ENCODE results near the gene ACTR3C.
A peak's percentile ranks its signal among the peaks of the same experiment; 100 is the strongest.

ACTR3C gene

DNA sequence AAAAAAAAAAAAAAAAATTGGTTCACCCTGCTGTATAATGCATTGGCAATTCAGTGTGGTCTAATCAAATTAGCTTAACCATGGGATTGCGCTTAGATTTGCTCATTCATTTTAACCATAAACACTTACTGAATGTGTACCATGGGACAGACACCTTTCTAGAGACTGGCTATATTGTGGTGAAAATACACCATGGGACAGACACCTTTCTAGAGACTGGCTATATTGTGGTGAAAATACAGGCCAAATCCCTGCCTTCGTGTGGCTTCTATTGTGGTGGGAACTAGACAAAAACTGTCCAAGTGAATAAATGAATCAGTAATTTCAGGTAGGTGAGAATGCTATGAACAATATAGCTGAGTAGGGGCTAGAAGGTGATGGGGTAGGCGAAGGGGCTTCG lies 35.1 kb upstream of the ACTR3C start:
- no peak overlapping the region for H3K27ac ChIP-seq (ENCODE audit: low read depth, low read length, severe bottlenecking)
- peaks cover 35% of the 10 kb centered on the region for H3K4me1 ChIP-seq (ENCODE audit: control insufficient read depth, insufficient read depth, low read length, poor library complexity, severe bottlenecking)
- H3K9me3 ChIP-seq (ENCODE audit: control insufficient read depth, low read length) = no peaks in the 10 kb centered on the region
- WGBS, 2 experiments (ENCODE audit: insufficient coverage in 2 of 2) = 94 to 98% methylated on average over 3 of the region's 4 CpGs
- H3K36me3 ChIP-seq (ENCODE audit: control insufficient read depth, insufficient read depth, low read length) = no peaks in the 10 kb centered on the region
- H3K4me3 ChIP-seq (ENCODE audit: extremely low read depth, insufficient read depth, low read length, poor library complexity, severe bottlenecking) = no peak overlapping the region

DNA sequence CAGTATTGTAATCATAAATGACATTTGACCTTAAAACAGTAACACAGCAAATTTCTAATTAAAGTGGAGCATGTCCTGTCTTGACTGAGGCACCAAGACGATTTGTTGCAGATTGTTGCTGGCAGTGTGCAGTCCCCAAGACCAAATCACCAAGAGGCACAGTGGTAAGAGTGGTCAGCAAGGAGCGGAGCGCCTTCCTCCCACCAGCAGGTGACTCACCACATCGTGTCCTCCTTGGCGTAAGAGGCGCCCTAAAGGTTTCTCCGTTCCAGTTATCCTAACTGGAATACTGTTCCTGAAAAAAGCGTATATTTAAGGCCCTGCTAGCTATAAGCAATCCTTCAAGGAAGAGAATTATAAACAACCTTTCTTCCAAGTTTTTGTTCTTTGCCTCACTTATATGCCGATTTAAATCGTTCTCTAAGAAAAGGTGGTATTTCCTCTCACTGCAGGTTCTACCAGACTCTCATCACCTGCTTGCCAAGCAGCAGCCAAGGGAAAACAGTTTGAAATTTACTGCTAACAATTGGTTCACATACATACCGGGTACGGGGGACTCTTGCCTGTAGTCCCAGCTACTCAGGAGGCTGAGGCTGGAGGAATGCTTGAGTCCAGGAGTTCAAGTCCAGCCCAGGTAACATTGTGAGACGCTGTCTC lies 34.6 kb upstream of the ACTR3C start:
- 81 to 86% methylated on average over 10 to 11 of the region's 13 CpGs for WGBS, 2 experiments (ENCODE audit: insufficient coverage in 2 of 2)
- Histone ChIP-seq H3K27ac (ENCODE audit: low read depth, low read length, severe bottlenecking) (peak overlapping the region; percentile 66), H3K9me3 (ENCODE audit: control insufficient read depth, low read length) (no peaks in the 10 kb centered on the region), H3K36me3 (ENCODE audit: control insufficient read depth, insufficient read depth, low read length) (no peaks in the 10 kb centered on the region), H3K4me1 (ENCODE audit: control insufficient read depth, insufficient read depth, low read length, poor library complexity, severe bottlenecking) (peaks cover 30% of the 10 kb centered on the region), H3K4me3 (ENCODE audit: extremely low read depth, insufficient read depth, low read length, poor library complexity, severe bottlenecking) (no peak overlapping the region)

DNA sequence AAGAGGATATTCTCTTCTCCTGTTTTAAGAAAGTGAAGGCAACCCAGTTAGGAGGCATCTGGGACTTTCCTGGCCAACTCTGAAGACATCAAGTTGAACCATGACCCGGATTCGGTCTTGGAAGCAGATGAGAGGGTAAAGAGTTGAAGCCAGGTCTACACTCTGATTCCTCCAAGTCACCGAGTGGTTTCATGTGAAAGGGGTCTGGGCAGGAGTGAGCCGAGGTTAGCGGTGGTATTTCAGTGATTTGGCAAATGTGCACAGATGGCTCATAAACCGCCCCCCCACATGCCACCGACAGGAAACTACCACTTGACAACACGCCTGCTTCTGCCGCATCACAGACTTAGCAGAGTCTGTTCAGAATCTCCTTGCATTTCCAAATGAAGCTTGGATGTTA lies 33.9 kb upstream of the ACTR3C start:
- Histone ChIP-seq H3K4me1 (ENCODE audit: control insufficient read depth, insufficient read depth, low read length, poor library complexity, severe bottlenecking) (peaks cover 25% of the 10 kb centered on the region), H3K9me3 (ENCODE audit: control insufficient read depth, low read length) (no peaks in the 10 kb centered on the region), H3K36me3 (ENCODE audit: control insufficient read depth, insufficient read depth, low read length) (no peaks in the 10 kb centered on the region), H3K4me3 (ENCODE audit: extremely low read depth, insufficient read depth, low read length, poor library complexity, severe bottlenecking) (no peak overlapping the region), H3K27ac (ENCODE audit: low read depth, low read length, severe bottlenecking) (peak overlapping the region; percentile 66)
- WGBS, 2 experiments (ENCODE audit: insufficient coverage in 2 of 2) = 81 to 87% methylated on average over 8 to 9 of the region's 9 CpGs

DNA sequence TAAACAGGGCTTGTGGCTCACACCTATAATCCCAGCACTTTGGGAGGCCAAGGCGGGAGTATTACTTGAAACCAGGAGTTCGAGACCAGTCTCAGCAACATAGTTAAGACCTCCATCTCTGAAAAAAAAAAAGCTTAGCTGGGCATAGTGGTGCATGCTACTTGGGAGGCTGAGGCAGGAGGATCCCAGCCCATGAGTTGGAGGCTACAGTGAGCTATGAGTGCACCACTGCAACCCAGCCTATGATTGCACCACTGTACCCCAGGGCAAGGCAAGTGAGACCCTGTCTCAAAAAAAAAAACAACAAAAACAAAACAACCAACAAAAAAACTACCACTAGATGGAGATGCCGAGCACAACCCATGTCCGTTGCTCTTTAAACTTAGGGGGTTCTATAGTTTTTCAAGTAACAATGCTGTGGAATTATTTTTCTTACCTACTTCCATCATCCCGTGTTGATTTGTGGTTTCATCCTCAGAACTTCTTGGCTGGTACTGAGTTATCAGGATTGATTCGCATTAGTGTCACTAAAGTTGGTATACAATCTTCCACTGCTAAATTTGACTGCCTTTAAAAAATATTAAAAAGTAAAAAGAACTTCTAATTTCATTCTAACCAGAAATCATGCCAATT lies 33.0 kb upstream of the ACTR3C start:
- 90% methylated on average over 2 of the region's 6 CpGs; no CpG with 5 or more reads in 1 of the 2 experiments for WGBS, 2 experiments (ENCODE audit: insufficient coverage in 2 of 2)
- Histone ChIP-seq H3K36me3 (ENCODE audit: control insufficient read depth, insufficient read depth, low read length) (no peaks in the 10 kb centered on the region), H3K4me3 (ENCODE audit: extremely low read depth, insufficient read depth, low read length, poor library complexity, severe bottlenecking) (no peak overlapping the region), H3K27ac (ENCODE audit: low read depth, low read length, severe bottlenecking) (no peak overlapping the region), H3K4me1 (ENCODE audit: control insufficient read depth, insufficient read depth, low read length, poor library complexity, severe bottlenecking) (peaks cover 16% of the 10 kb centered on the region), H3K9me3 (ENCODE audit: control insufficient read depth, low read length) (no peaks in the 10 kb centered on the region)

DNA sequence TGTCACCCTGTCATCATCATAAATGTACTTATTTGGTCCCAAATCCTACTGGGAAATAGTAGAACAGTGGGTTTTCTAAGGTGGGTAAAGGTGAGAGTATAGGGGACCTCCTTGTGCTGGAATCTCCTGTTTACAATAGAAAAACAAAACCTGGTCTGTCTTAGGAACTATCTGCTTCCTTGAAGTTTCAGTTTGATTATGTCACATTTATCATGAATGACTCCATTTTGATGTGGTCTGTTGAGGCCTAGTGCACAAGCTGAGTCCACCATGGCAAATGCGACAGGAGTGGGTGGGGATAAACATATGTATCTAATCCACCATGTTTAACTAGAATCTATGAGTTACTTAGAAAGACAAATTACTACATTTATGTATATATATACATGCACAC lies 32.3 kb upstream of the ACTR3C start:
- Histone ChIP-seq H3K36me3 (ENCODE audit: control insufficient read depth, insufficient read depth, low read length) (no peaks in the 10 kb centered on the region), H3K9me3 (ENCODE audit: control insufficient read depth, low read length) (no peaks in the 10 kb centered on the region), H3K27ac (ENCODE audit: low read depth, low read length, severe bottlenecking) (no peak overlapping the region), H3K4me3 (ENCODE audit: extremely low read depth, insufficient read depth, low read length, poor library complexity, severe bottlenecking) (no peak overlapping the region), H3K4me1 (ENCODE audit: control insufficient read depth, insufficient read depth, low read length, poor library complexity, severe bottlenecking) (peaks cover 10% of the 10 kb centered on the region)
- WGBS, 2 experiments (ENCODE audit: insufficient coverage in 2 of 2) = no CpG with 5 or more reads among the region's 1 CpG

DNA sequence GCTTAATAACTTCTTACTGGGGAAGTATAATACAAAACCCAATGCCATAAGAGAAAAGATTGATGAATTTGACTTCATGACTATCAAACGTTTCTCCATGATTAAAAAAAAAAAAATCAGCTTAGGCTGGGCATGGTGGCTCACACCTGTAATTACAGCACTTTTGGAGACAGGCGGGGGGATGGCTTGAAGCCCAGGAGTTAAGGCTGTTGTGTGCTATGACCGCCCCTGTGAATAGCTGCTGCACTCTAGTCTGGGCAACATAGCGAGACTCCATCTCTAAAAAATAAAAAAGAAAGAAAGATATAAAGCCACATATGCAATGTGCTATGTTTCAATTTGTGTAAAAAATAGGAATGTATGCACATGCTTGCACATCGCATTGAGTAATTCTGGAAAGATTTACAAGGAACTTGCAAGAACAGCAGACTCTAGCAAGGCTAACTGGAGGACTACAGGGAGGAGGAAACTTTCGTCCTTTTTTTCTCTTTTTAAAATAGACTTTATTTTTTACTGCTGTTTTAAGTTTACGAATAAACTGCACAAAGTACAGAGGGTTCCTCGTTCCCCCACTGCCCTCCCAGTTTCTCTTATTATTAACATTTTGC lies 28.3 kb upstream of the ACTR3C start:
- no peak overlapping the region for H3K4me3 ChIP-seq (ENCODE audit: extremely low read depth, insufficient read depth, low read length, poor library complexity, severe bottlenecking)
- no peak overlapping the region for H3K27ac ChIP-seq (ENCODE audit: low read depth, low read length, severe bottlenecking)
- H3K4me1 ChIP-seq (ENCODE audit: control insufficient read depth, insufficient read depth, low read length, poor library complexity, severe bottlenecking) = no peaks in the 10 kb centered on the region
- WGBS, 2 experiments (ENCODE audit: insufficient coverage in 2 of 2) = 78 to 93% methylated on average over 1 to 4 of the region's 8 CpGs
- H3K9me3 ChIP-seq (ENCODE audit: control insufficient read depth, low read length) = no peaks in the 10 kb centered on the region
- H3K36me3 ChIP-seq (ENCODE audit: control insufficient read depth, insufficient read depth, low read length) = no peaks in the 10 kb centered on the region

DNA sequence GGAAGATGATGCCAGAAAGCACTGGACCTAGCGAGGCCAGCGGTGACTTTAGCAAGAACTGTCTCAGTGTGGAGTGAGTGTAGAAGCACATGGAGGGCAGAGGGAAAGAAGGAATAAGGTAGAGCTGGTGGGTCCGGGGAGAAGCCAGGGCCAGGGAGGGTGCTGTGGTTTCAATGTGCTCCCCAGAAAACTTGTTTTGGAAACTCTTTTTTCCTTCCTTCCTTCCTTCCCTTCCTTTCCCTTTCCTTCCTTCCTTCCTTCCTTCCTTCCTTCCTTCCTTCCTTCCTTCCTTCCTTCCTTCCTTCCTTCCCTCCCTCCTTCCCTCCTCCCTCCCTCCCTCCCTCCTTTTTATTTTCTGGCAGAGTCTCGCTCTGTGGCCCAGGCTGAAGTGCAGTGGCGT lies 23.6 kb upstream of the ACTR3C start:
- no peaks in the 10 kb centered on the region for H3K4me1 ChIP-seq (ENCODE audit: control insufficient read depth, insufficient read depth, low read length, poor library complexity, severe bottlenecking)
- H3K27ac ChIP-seq (ENCODE audit: low read depth, low read length, severe bottlenecking) = no peak overlapping the region
- WGBS, 2 experiments (ENCODE audit: insufficient coverage in 2 of 2) = 100% methylated on average over 3 to 4 of the region's 5 CpGs
- no peak overlapping the region for H3K4me3 ChIP-seq (ENCODE audit: extremely low read depth, insufficient read depth, low read length, poor library complexity, severe bottlenecking)
- no peaks in the 10 kb centered on the region for H3K36me3 ChIP-seq (ENCODE audit: control insufficient read depth, insufficient read depth, low read length)
- no peaks in the 10 kb centered on the region for H3K9me3 ChIP-seq (ENCODE audit: control insufficient read depth, low read length)

DNA sequence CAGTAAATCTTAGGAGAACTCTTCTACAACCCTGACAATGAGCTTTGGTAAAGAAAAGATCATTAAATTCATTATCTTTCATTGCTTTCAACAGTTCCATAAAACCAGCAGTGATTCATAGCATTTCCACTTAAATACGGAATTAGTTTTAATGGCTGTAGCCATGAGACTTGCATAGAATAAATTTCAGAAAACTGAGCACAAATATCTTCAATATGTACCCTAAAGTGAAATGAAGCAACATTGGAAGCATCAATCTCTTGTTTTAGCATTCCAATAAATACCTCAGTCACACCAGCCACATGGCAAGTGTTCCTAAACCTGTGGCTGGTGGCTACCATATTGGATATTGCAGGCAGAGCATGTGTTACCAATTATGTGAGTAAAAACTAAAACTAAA lies 21.7 kb upstream of the ACTR3C start:
- H3K9me3 ChIP-seq (ENCODE audit: control insufficient read depth, low read length) = no peaks in the 10 kb centered on the region
- H3K27ac ChIP-seq (ENCODE audit: low read depth, low read length, severe bottlenecking) = no peak overlapping the region
- H3K4me1 ChIP-seq (ENCODE audit: control insufficient read depth, insufficient read depth, low read length, poor library complexity, severe bottlenecking) = peaks cover 12% of the 10 kb centered on the region
- H3K36me3 ChIP-seq (ENCODE audit: control insufficient read depth, insufficient read depth, low read length) = no peaks in the 10 kb centered on the region
- 80% methylated on average over 1 of the region's 1 CpG; no CpG with 5 or more reads in 1 of the 2 experiments for WGBS, 2 experiments (ENCODE audit: insufficient coverage in 2 of 2)
- no peak overlapping the region for H3K4me3 ChIP-seq (ENCODE audit: extremely low read depth, insufficient read depth, low read length, poor library complexity, severe bottlenecking)

DNA sequence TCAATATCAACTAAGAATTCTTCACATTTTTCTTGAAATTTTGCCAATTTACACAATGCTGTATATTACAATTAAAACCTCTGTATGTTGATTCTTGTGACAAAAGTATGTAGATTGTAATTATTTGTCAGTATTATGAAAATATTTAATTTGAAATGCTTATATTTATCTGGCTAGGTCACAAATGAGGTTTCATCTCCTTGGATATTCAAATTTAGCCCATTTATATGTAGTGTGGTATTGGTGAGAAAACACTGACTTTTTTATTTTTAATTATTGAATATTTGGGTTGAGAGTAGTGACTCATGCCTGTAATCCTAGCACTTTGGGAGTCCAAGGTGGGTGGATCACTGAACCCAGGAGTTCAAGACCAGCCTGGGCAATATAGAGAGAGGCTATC lies 21.0 kb upstream of the ACTR3C start:
- Histone ChIP-seq H3K4me3 (ENCODE audit: extremely low read depth, insufficient read depth, low read length, poor library complexity, severe bottlenecking) (no peak overlapping the region), H3K9me3 (ENCODE audit: control insufficient read depth, low read length) (no peaks in the 10 kb centered on the region), H3K36me3 (ENCODE audit: control insufficient read depth, insufficient read depth, low read length) (no peaks in the 10 kb centered on the region), H3K27ac (ENCODE audit: low read depth, low read length, severe bottlenecking) (no peak overlapping the region), H3K4me1 (ENCODE audit: control insufficient read depth, insufficient read depth, low read length, poor library complexity, severe bottlenecking) (peaks cover 17% of the 10 kb centered on the region)

DNA sequence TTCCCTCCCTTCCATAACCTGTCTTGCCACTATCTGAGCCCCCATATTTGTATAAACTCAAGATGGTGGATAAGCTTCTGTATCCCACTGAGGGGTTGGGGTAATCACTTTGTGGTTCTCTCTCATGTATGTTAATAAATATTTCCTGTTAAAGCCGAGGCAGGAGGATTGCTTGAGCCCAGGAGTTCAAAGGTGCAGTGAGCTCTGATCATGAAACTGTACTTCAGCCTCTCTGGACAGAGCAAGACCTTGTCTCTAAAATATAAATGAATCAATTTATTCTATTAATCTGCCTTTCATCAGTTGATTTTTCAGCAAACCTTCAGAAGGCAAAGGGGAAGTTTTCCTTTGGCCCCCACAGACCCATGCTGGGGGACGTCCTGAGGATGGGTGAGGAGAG lies 19.9 kb upstream of the ACTR3C start:
- Histone ChIP-seq H3K9me3 (ENCODE audit: control insufficient read depth, low read length) (no peaks in the 10 kb centered on the region), H3K36me3 (ENCODE audit: control insufficient read depth, insufficient read depth, low read length) (peaks cover 6% of the 10 kb centered on the region), H3K4me1 (ENCODE audit: control insufficient read depth, insufficient read depth, low read length, poor library complexity, severe bottlenecking) (peaks cover 17% of the 10 kb centered on the region), H3K4me3 (ENCODE audit: extremely low read depth, insufficient read depth, low read length, poor library complexity, severe bottlenecking) (no peak overlapping the region), H3K27ac (ENCODE audit: low read depth, low read length, severe bottlenecking) (no peak overlapping the region)
- 63 to 100% methylated on average over 1 to 2 of the region's 2 CpGs for WGBS, 2 experiments (ENCODE audit: insufficient coverage in 2 of 2)

DNA sequence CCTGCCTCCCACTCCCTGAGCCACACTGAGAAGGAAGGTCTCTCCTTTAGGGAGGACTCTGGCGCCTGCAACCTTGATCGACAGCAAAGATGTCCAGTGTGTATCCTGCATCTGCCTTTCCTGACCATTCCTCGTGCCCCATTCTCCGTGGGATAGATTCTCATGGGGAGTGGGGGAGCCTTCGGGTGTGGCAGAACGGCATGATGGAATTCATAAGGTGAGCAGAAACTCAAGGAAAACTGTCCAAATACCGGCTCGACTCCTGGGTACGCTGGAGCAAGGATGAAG lies 18.7 kb upstream of the ACTR3C start:
- peak overlapping the region; percentile 45 for H3K4me3 ChIP-seq (ENCODE audit: extremely low read depth, insufficient read depth, low read length, poor library complexity, severe bottlenecking)
- peaks cover 12% of the 10 kb centered on the region for H3K36me3 ChIP-seq (ENCODE audit: control insufficient read depth, insufficient read depth, low read length)
- WGBS, 2 experiments (ENCODE audit: insufficient coverage in 2 of 2) = 93 to 94% methylated on average over 4 to 9 of the region's 9 CpGs
- no peaks in the 10 kb centered on the region for H3K9me3 ChIP-seq (ENCODE audit: control insufficient read depth, low read length)
- H3K27ac ChIP-seq (ENCODE audit: low read depth, low read length, severe bottlenecking) = no peak overlapping the region
- peaks cover 17% of the 10 kb centered on the region for H3K4me1 ChIP-seq (ENCODE audit: control insufficient read depth, insufficient read depth, low read length, poor library complexity, severe bottlenecking)
